Measurements from ENCODE around the gene GTF3C1.

DNA sequence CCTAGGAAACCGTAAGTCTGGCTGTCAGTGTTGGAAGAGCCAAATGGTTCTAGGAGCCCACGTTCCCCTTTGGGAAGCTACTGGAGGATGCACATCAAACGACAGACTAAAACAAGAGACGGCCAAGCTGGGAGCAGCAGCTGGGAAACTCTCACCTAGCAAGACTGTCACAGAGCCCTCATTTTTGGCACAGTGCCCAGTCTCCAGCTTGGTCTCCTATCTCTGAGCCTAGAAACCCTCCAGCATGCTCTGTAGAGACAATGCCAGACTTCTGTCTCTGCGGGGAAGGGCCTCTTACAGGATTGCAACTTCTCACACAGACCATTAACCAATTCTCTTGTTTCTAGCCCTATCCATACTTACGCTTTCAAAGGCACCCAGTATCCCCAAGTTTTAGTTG is 23.5 kb downstream of the GTF3C1 start:
- TF ChIP-seq, protein P1, sequence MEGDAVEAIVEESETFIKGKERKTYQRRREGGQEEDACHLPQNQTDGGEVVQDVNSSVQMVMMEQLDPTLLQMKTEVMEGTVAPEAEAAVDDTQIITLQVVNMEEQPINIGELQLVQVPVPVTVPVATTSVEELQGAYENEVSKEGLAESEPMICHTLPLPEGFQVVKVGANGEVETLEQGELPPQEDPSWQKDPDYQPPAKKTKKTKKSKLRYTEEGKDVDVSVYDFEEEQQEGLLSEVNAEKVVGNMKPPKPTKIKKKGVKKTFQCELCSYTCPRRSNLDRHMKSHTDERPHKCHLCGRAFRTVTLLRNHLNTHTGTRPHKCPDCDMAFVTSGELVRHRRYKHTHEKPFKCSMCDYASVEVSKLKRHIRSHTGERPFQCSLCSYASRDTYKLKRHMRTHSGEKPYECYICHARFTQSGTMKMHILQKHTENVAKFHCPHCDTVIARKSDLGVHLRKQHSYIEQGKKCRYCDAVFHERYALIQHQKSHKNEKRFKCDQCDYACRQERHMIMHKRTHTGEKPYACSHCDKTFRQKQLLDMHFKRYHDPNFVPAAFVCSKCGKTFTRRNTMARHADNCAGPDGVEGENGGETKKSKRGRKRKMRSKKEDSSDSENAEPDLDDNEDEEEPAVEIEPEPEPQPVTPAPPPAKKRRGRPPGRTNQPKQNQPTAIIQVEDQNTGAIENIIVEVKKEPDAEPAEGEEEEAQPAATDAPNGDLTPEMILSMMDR (IDR thresholded peaks at IDR 0.05), result no peak
- no peak for TF ChIP-seq EZH2 (IDR thresholded peaks at IDR 0.05; ENCODE audit: borderline replicate concordance, insufficient read depth, low read depth, low read length, poor library complexity, severe bottlenecking)
